Type B pancreatic cell (in vitro differentiated cells): ENCODE measurements around the gene THSD4. TPM values are rescaled to one million over a fixed set of nuclear protein-coding genes. Genes with fewer than 3 reads are reported as not detected.
"Not testable (repeated sequence)": the region's sequence is repeated elsewhere in the genome, so short reads cannot be mapped to it uniquely, and the experiment has no call there.

Experiments used
- DNase-seq: peaks from one replicate; pipeline ENCODE4 v3.0.0; 2021; ENCODE audit warnings: mixed read lengths; ENCODE audit not compliant: unreplicated experiment; ENCODE audit errors: extremely low spot score
- H3K27ac Mint-ChIP-seq: 2 replicates; pipeline ENCODE4 v1.8.0; 2021; ENCODE audit warnings: mild to moderate bottlenecking, mixed read lengths
- H3K27me3 Mint-ChIP-seq: 2 replicates; pipeline ENCODE4 v1.8.0; 2021; ENCODE audit warnings: mixed read lengths
- H3K36me3 Mint-ChIP-seq: 2 replicates; pipeline ENCODE4 v1.8.0; 2021; ENCODE audit warnings: mixed read lengths
- H3K4me1 Mint-ChIP-seq: one replicate; pipeline ENCODE4 v1.8.0; 2021; ENCODE audit warnings: mixed read lengths; ENCODE audit not compliant: unreplicated experiment
- H3K4me3 Mint-ChIP-seq: 2 replicates; pipeline ENCODE4 v1.8.0; 2021; ENCODE audit warnings: mild to moderate bottlenecking, mixed read lengths
- H3K9me3 Mint-ChIP-seq: 2 replicates; pipeline ENCODE4 v1.8.0; 2021; ENCODE audit warnings: mixed read lengths
- CTCF ChIP-seq: fragments of 200-600 bp; sonication (generic); conservative IDR thresholded peaks from 2 replicates; pipeline ENCODE4 v1.5.0; 2021; ENCODE audit warnings: antibody characterized with exemption, mild to moderate bottlenecking
- total RNA-seq: library from RNA; stranded (reverse); gene quantifications from 2 replicates; pipeline ENCODE4 v1.2.1, GENCODE V29; 2021; ENCODE audit warnings: low replicate concordance

The THSD4 gene
- total RNA-seq, 1 donor from 2014 or later: 43.3 TPM

- H3K36me3 Mint-ChIP-seq: peaks cover 6% of the 10 kb centered on the region
- peaks cover 6% of the 10 kb centered on the region for H3K4me1 Mint-ChIP-seq
- no peak overlapping the region for H3K4me3 Mint-ChIP-seq
- no peaks in the 10 kb centered on the region for H3K27me3 Mint-ChIP-seq
- H3K27ac Mint-ChIP-seq: no peak overlapping the region
- TF ChIP-seq CTCF: no peak
- H3K9me3 Mint-ChIP-seq: peaks cover 4% of the 10 kb centered on the region
- DNase-seq: no peak
Measured at GRCh38 chr15:71314956-71315537, 199.8 kb downstream of the THSD4 start.

GRCh38 chr15:71316911-71317310 lies 201.6 kb downstream of the THSD4 start:
- no peak for TF ChIP-seq CTCF
- Mint-ChIP-seq H3K4me1 (peaks cover 6% of the 10 kb centered on the region), H3K27ac (no peak overlapping the region), H3K27me3 (no peaks in the 10 kb centered on the region), H3K9me3 (peaks cover 4% of the 10 kb centered on the region), H3K4me3 (no peak overlapping the region), H3K36me3 (peaks cover 6% of the 10 kb centered on the region)
- DNase-seq: no peak

- not testable (repeated sequence) for DNase-seq, H3K4me1 Mint-ChIP-seq, H3K27ac Mint-ChIP-seq, H3K9me3 Mint-ChIP-seq, H3K27me3 Mint-ChIP-seq, H3K36me3 Mint-ChIP-seq, H3K4me3 Mint-ChIP-seq
Measured at GRCh38 chr15:71319424-71319823, 204.2 kb downstream of the THSD4 start.

GRCh38 chr15:71319935-71320334 lies 204.7 kb downstream of the THSD4 start:
- no peaks in the 10 kb centered on the region for H3K27me3 Mint-ChIP-seq

GRCh38 chr15:71323082-71323481 lies 207.8 kb downstream of the THSD4 start:
- H3K4me1 Mint-ChIP-seq: peaks cover 9% of the 10 kb centered on the region
- no peaks in the 10 kb centered on the region for H3K36me3 Mint-ChIP-seq
- H3K9me3 Mint-ChIP-seq: peaks cover 2% of the 10 kb centered on the region
- no peak for DNase-seq
- H3K27me3 Mint-ChIP-seq: no peaks in the 10 kb centered on the region
- H3K27ac Mint-ChIP-seq: no peak overlapping the region
- TF ChIP-seq CTCF: no peak
- no peak overlapping the region for H3K4me3 Mint-ChIP-seq

More at GRCh38 chr15:71319935-71320334, 204.7 kb downstream of the THSD4 start:
- no peak overlapping the region for H3K27ac Mint-ChIP-seq
- H3K9me3 Mint-ChIP-seq: peaks cover 4% of the 10 kb centered on the region
- DNase-seq: no peak
- H3K36me3 Mint-ChIP-seq: no peaks in the 10 kb centered on the region
- no peak overlapping the region for H3K4me3 Mint-ChIP-seq
- H3K4me1 Mint-ChIP-seq: peaks cover 9% of the 10 kb centered on the region
- no peak for TF ChIP-seq CTCF

- Mint-ChIP-seq H3K27me3 (no peaks in the 10 kb centered on the region), H3K4me1 (peaks cover 9% of the 10 kb centered on the region), H3K9me3 (no peaks in the 10 kb centered on the region), H3K27ac (no peak overlapping the region), H3K4me3 (no peak overlapping the region), H3K36me3 (no peaks in the 10 kb centered on the region)
- no peak for TF ChIP-seq CTCF
- DNase-seq: no peak
Measured at GRCh38 chr15:71323584-71323983, 208.3 kb downstream of the THSD4 start.
